Measurements from ENCODE around the gene PTGIR.

PTGIR gene, protein sequence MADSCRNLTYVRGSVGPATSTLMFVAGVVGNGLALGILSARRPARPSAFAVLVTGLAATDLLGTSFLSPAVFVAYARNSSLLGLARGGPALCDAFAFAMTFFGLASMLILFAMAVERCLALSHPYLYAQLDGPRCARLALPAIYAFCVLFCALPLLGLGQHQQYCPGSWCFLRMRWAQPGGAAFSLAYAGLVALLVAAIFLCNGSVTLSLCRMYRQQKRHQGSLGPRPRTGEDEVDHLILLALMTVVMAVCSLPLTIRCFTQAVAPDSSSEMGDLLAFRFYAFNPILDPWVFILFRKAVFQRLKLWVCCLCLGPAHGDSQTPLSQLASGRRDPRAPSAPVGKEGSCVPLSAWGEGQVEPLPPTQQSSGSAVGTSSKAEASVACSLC

GRCh38 chr19:46624958-46625661, at the start of gene PTGIR:
Gene PTGIR (minus strand): TSS chr19:46625089. CDS start chr19:46624225, 864 bp downstream.
- peak in 1 of 2 experiments; percentile 50 for DNase-seq (ENCODE audit: low read depth in 2 of 2)

- DNase-seq (ENCODE audit: low read depth in 2 of 2), result no peak
Observed at GRCh38 chr19:46670813-46671212, 45.9 kb upstream of the PTGIR start.

GRCh38 chr19:46668662-46669061, 43.8 kb upstream of the PTGIR start:
- no peak for DNase-seq (ENCODE audit: low read depth in 2 of 2)

- DNase-seq (ENCODE audit: low read depth in 2 of 2), result no peak
Observed at GRCh38 chr19:46665072-46665471, 40.2 kb upstream of the PTGIR start.

- DNase-seq (ENCODE audit: low read depth in 2 of 2), result peak; percentile 58 to 60
Observed at GRCh38 chr19:46661735-46662592, 37.1 kb upstream of the PTGIR start.

DNA sequence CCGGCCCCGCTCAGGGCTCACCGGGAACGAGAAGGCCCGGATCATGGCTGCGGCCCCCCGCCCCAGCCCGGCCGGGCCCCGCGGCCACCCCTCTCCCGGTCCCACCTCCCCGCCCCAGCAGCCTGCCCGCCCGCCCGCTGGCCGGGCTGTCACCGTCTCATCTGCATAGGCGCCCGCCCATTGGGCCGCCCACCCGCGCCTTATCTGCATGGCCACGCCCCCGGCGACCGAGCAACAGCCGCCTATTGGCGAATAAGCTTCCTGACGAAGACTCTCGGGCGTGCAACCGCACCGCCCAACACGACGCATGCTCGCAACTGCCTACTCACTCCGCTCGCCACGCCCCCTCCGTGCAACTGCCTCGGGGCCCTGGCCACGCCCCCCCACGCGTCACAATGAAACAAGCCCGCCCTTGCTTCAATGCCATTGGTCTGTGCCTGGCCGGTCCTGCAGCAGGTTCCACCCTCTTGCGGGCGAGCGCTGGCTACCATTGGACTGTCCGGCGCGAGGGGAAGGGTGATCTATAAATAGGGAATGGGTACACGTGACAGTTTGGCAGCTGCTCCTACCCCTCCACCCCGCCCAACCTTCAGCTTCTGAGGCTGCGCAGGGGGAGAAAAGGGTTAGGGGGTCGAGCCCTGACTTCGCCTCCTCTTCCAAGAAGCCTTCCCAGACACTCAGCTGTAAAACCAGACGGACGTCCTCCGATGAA, 36.3 kb upstream of the PTGIR start, which contains the start of gene DACT3:
TSS of gene DACT3 (minus strand) at position 163 of the 712 bp plus-strand sequence. CDS start at position 45, 118 bp downstream.
- peak; percentile 99 for DNase-seq (ENCODE audit: low read depth in 2 of 2)

DNA sequence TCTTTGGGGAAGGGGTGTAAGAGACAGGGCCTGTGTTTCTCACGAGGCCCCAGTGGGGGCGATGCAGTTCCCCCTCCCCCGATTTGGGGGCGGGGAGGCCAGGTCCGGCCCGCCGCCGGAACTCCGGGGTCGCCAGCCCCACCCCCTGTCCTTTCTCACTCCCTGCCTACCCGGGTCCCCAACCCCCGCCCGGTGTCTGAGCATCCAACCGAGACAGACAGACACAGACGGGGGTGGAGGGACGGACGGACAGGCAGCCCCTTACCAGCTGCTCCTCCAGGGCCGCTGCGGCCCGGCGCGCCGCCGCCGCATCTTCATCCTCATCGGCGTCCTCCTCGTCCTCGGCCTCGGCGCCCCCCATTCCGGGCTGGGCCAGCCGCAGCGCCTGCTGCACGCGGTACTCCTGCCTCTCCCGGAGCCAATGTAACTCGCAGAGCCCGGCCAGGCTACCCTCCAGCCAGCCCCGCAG, 35.7 kb upstream of the PTGIR start:
- no peak for DNase-seq (ENCODE audit: low read depth in 2 of 2)

GRCh38 chr19:46660008-46660517, 35.2 kb upstream of the PTGIR start:
- DNase-seq (ENCODE audit: low read depth in 2 of 2), result no peak

GRCh38 chr19:46659151-46660007, 34.5 kb upstream of the PTGIR start:
- DNase-seq (ENCODE audit: low read depth in 2 of 2), result no peak

GRCh38 chr19:46656541-46656940, 31.7 kb upstream of the PTGIR start:
- DNase-seq (ENCODE audit: low read depth in 2 of 2), result no peak

DNA sequence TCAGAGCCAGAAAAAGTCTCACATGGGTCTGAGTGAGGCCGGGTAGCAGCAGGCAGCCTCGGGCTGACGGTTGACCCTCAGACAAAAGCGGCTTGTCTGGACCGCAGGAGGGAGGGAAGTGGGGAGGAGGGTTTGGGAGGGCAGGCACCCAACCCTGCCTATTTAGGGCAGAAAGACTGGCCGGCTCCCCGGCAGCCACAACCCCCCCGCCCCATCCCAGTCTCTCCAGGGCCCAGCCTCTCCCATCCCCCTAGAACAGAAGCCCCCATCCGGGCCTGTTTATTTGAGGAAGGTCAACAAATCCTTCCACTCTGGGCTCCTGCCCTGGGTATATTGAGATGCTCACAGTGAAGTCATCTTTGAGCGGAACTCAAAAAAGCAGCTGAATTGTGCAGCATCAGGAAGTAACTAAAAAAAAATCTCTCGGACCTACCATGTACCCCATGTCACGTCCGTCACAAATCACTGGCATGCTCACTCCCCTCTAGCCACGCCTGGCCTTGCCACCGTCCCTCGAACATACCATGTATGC, 29.8 kb upstream of the PTGIR start:
- DNase-seq (ENCODE audit: low read depth in 2 of 2), result no peak

GRCh38 chr19:46650445-46650844, 25.6 kb upstream of the PTGIR start:
- no peak for DNase-seq (ENCODE audit: low read depth in 2 of 2)

DNA sequence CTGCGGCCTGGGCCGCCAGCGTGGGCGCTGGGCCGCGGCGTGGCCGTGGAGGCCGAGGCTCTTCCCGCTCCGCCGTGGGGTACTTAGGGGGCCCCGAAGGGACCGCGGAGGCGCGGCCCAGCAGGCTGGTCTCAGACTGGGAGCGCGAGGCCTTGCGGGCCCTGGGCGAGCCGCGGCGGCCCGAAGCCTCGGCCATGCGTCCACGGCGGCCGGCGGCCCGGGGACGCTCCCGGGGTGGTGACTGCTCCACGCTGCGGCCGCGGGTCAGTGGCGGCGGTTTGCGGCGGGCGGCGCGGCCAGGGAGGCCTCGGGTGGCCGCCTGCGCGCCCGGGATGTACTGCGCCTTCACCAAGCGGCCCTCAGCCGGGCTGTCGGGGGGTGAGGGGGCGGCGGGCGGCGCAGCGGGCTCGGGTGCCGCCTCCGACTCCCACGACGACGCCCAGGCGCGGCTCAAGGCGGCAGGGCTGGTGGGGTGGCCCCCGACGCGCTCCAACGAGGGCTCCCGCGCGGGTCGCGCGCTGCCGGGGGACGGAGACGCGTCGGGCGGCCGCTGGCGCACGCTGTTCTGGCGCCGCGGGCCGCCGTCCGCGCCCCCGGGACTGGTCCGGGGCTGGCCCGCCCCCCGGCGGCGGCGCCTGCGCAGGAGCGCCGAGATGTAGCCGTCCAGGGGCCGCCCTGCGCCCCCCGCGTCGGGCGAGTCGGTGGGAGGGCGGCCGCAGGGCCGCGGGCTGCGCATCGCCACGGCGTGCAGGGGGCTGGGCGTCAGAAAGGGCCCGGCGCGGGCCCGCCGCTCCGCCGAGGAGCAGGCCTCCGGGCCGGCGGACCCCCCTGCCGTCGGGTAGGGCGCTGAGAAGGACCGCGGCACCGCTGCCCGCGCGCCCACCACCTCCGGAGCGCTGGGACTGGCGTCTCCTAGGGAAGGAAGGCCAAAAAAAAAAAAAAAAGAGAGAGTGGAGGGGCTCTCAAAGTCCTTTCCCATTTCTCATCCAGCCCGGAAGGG, 24.4 kb upstream of the PTGIR start:
- no peak for DNase-seq (ENCODE audit: low read depth in 2 of 2)

GRCh38 chr19:46648060-46648960, 23.4 kb upstream of the PTGIR start:
- no peak for DNase-seq (ENCODE audit: low read depth in 2 of 2)

GRCh38 chr19:46646402-46646801, 21.5 kb upstream of the PTGIR start:
- no peak for DNase-seq (ENCODE audit: low read depth in 2 of 2)

- no peak for DNase-seq (ENCODE audit: low read depth in 2 of 2)
Observed at GRCh38 chr19:46644720-46645119, 19.8 kb upstream of the PTGIR start.

DNA sequence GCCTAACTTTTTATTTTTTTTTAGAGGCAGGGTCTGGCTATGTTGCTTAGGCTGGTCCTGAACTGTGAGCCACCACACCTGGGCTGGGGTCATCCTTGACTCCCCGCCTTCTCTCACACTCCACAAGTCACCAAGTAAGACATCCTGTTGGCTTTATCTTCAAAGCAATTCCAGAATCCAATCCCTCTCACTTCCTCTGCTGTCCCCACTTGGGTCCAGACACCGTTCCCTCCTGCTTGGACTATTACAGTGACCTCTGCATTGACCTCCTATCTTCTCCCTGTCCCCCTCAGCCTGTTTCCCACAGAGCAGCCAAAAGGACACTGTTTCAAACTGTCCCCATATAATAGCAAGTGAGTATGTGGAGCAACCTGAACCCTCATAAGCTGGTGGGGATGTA, 15.8 kb upstream of the PTGIR start:
- no peak for DNase-seq (ENCODE audit: low read depth in 2 of 2)

Data from fibroblast of skin of left biceps (primary cell).